K562 (cell line): ENCODE data around the gene PRKAG2. TPM values are rescaled to one million over a fixed set of nuclear protein-coding genes. Genes with fewer than 3 reads are reported as not detected.

Experiments
- ATAC-seq: fragments of 200-7000 bp; cut with Tn5 transposase; 3 replicates; pipeline ENCODE4 v1.9.1; 2020; ENCODE audit warnings: moderate library complexity
- BruUV-seq: library from RNA; stranded (reverse); fragments of 400-500 nt; replicated peaks from 2 replicates; lab custom pipeline; 2021; lab: Mats Ljungman, UMichigan
- CTCF ChIA-PET: fragments of 300-600 bp; formaldehyde crosslinking; extraction: SDS; loops from one replicate; lab custom pipeline; 2021; ENCODE audit warnings: low intra/inter-chr PET ratio; lab: Yijun Ruan, JAX
- POLR2A ChIA-PET: fragments of 300-600, 350-650 bp; sonication (Branson Sonifier 250); formaldehyde crosslinking; extraction: SDS; loops from one replicate; lab custom pipeline; 2021; ENCODE audit warnings: antibody characterized with exemption, inconsistent platforms; lab: Yijun Ruan, JAX
- DNase-seq, 4 experiments: peaks; one replicate each; pipeline versions ENCODE4 v3.0.0 to v3.0.0-alpha.2; 2011 to 2018; ENCODE audit warnings: low spot score in 3 of 4, mixed read lengths in 3 of 4; ENCODE audit errors: extremely low read depth in 1 of 4
- FAIRE-seq: peaks from 2 replicates; lab custom pipeline; 2011; peaks lifted over from hg19 to GRCh38; lab: Jason Lieb, UNC
- H2AFZ ChIP-seq: 2 replicates; pipeline ENCODE4 v1.6.0; 2011; ENCODE audit warnings: low read depth, low read length, control low read depth, inconsistent platforms
- H3K27ac ChIP-seq: fragments of 200-600 bp; 3 replicates; pipeline ENCODE4 v1.8.0; 2011; ENCODE audit warnings: low read depth, mild to moderate bottlenecking, control low read depth, inconsistent platforms, low read length, moderate library complexity, mixed read lengths; ENCODE audit errors: extremely low read depth
- H3K27me3 ChIP-seq, 2 experiments: fragments of 300-600 bp in 1 of 2; 2 replicates in 1 of 2; 3 replicates in 1 of 2; pipeline versions ENCODE4 v1.6.0 to v1.8.0; 2011; ENCODE audit warnings: inconsistent platforms in 2 of 2, low read length in 2 of 2, mild to moderate bottlenecking in 1 of 2, mixed read lengths in 1 of 2, moderate library complexity in 1 of 2; ENCODE audit not compliant: control insufficient read depth in 2 of 2, insufficient read depth in 2 of 2
- H3K36me3 ChIP-seq: fragments of 300-600 bp; 3 replicates; pipeline ENCODE4 v1.8.0; 2011; ENCODE audit warnings: mild to moderate bottlenecking, low read length, inconsistent platforms; ENCODE audit not compliant: control insufficient read depth, insufficient read depth
- H3K4me1 ChIP-seq, 2 experiments: fragments of 200-600 bp in 1 of 2; replicated peaks in 1 of 2; 2 replicates in 1 of 2; 3 replicates in 1 of 2; pipeline versions ENCODE4 v1.5.1 to v1.8.0; 2011; ENCODE audit warnings: inconsistent platforms in 2 of 2, low read length in 2 of 2, mild to moderate bottlenecking in 1 of 2, mixed read lengths in 1 of 2, moderate library complexity in 1 of 2; ENCODE audit not compliant: control insufficient read depth in 2 of 2, insufficient read depth in 2 of 2
- H3K4me2 ChIP-seq: 2 replicates; pipeline ENCODE4 v1.6.1; 2011; ENCODE audit warnings: low read length, control low read depth, inconsistent platforms, mixed read lengths; ENCODE audit not compliant: insufficient read depth
- H3K4me3 ChIP-seq: fragments of 200-600 bp; sonication (generic), shearing (Covaris generic); 2 replicates; pipeline ENCODE4 v1.5.1; 2016; ENCODE audit warnings: control low read depth, inconsistent platforms
- H3K79me2 ChIP-seq: fragments of 200-600 bp; 3 replicates; pipeline ENCODE4 v1.8.0; 2011; ENCODE audit warnings: low read length, inconsistent platforms; ENCODE audit not compliant: control insufficient read depth, insufficient read depth
- H3K9ac ChIP-seq, 2 experiments: 2 replicates each; pipeline versions ENCODE4 v1.6.0 to v1.6.1; 2011; ENCODE audit warnings: low read depth in 2 of 2, low read length in 2 of 2, control low read depth in 1 of 2, inconsistent platforms in 1 of 2, mild to moderate bottlenecking in 1 of 2, mixed read lengths in 1 of 2; ENCODE audit not compliant: insufficient read depth in 1 of 2
- H3K9me1 ChIP-seq: one replicate; pipeline ENCODE4 v1.6.0; 2011; ENCODE audit warnings: inconsistent platforms, mild to moderate bottlenecking, low read length, moderate library complexity; ENCODE audit not compliant: control insufficient read depth, insufficient read depth
- H3K9me3 ChIP-seq: replicated peaks from 2 replicates; pipeline ENCODE4 v1.5.1; 2011; ENCODE audit warnings: low read depth, low read length, inconsistent platforms; ENCODE audit not compliant: control insufficient read depth, insufficient read depth
- H4K20me1 ChIP-seq: replicated peaks from 2 replicates; pipeline ENCODE4 v1.6.1; 2011; ENCODE audit warnings: low read length, inconsistent platforms, mixed read lengths; ENCODE audit not compliant: control insufficient read depth, insufficient read depth
- BHLHE40 ChIP-seq: IDR thresholded peaks from 2 replicates; pipeline ENCODE4 v1.6.1; 2011; ENCODE audit warnings: low read length, improper control_type of control experiment
- ZNF75A ChIP-seq: fragments of 450-650 bp; formaldehyde crosslinking; IDR thresholded peaks from 2 replicates; pipeline ENCODE4 v1.4.0; 2020; ENCODE audit warnings: mild to moderate bottlenecking
- WGBS: fragments of 100-300 bp; shearing (Covaris generic); methylation state at CpG from one replicate; pipeline ENCODE4 v1.1.6; 2016; ENCODE audit warnings: low coverage, mixed read lengths; ENCODE audit not compliant: insufficient coverage; ENCODE audit errors: missing lambda C conversion rate; 5-methylcytosine and 5-hydroxymethylcytosine counted together
- in situ Hi-C: fragments of 300-500 bp; cut with MboI; formaldehyde crosslinking; loops from 4 replicates; pipeline ENCODE4 v1.15.0; 2018; ENCODE audit warnings: inconsistent platforms, mixed read lengths
- intact Hi-C: fragments of 100-400 bp; cut with micrococcal nuclease; formaldehyde crosslinking; loops from 2 replicates; pipeline ENCODE4 v1.14.2; 2022
- polyA plus RNA-seq, 8 experiments: library from polyadenylated mRNA; depleted of rRNA in 4 of 8; stranded (reverse) in 5 of 8; unstranded in 3 of 8; fragments of >200 nt; fragmentation: Nextera tagmentation in 2 of 8; fragmentation: Illumina TruSeq in 1 of 8; extraction: Ambion mirVana in 2 of 8; extraction: Trizol in 1 of 8; gene quantifications; 2 replicates each; pipeline versions ENCODE4 v1.2.1 to v1.2.3, GENCODE V29; 2011 to 2014; ENCODE audit warnings: inconsistent platforms in 1 of 8, missing spikeins in 1 of 8
- total RNA-seq, 7 experiments: library from RNA; depleted of rRNA in 6 of 7; stranded (reverse); fragments of >200 nt in 6 of 7; fragmentation: Illumina TruSeq in 2 of 7; extraction: Trizol in 2 of 7; gene quantifications; 2 replicates each; pipeline versions ENCODE4 v1.2.1 to v1.2.3, GENCODE V29; 2011 to 2021; ENCODE audit warnings: low replicate concordance in 1 of 7
- TF ChIP-seq, protein P1 (sequence below): sonication (generic); formaldehyde crosslinking; IDR thresholded peaks from 2 replicates; pipeline ENCODE4 v1.9.0; 2022; ENCODE audit warnings: mild to moderate bottlenecking, missing genetic modification reagents

The PRKAG2 gene
- total and polyA plus RNA-seq, 9 of the 15 experiments (the other 6 are each of a cell fraction or from before 2014, with no cell fraction given), result 0.99 to 5.6 (median 3.3) TPM

DNA sequence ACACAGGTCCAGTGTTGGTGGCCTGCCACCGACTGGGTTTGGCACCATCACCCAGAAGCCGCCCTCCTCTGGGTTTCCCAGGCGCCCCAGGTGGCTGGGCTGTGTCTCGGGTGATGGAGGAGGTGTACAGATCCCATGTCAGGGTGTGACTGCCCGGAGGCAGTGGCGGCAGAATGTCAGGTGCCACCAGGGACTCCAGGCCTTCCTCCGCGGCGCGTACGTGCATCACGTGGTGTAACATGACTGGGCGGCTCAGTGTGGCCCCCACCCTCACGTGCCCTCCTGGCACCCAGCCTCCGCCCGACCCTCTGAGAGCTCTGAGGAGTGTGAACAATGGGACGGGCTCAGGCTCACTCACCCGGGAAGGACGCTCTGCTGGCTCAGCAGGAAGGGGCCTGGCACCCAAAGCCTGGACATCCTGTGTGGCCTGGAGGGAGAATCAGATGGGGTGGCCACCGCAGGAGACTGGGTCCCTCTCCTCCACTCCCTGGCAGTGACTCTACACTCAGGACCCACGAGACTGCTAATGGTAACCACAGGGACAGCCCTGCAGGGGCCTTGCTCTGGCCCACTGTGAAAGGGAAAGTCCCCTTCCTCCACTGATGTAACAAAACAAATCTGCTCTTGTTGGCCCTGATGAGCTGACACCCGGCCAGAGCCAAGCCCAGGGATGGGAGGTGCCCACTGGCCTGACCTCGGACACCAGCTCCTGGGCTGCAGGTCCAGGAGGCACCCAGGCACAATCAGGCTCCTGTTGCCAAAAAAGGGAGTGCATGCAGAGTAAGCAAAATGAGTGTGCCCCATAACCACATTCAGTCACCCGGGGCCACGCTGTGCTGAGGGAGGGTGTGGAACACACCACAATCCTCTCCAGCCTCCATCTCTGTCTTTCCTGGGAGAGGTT is 164.8 kb downstream of the PRKAG2 start:
- H3K4me2 ChIP-seq, result no peak overlapping the region
- in situ Hi-C loops, result no loop called here
- H3K27ac ChIP-seq, result no peak overlapping the region
- no peak overlapping the region for H2AFZ ChIP-seq
- peaks cover 42 to 85% of the 10 kb centered on the region in 2 experiments for H3K27me3 ChIP-seq
- TF ChIP-seq BHLHE40 (0 out of 2 replicates have a peak, but pooled peaks have one; percentile 19), ZNF75A (no peak)
- TF ChIP-seq, protein P1, sequence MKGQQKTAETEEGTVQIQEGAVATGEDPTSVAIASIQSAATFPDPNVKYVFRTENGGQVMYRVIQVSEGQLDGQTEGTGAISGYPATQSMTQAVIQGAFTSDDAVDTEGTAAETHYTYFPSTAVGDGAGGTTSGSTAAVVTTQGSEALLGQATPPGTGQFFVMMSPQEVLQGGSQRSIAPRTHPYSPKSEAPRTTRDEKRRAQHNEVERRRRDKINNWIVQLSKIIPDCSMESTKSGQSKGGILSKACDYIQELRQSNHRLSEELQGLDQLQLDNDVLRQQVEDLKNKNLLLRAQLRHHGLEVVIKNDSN (CRISPR knock-in tag), result peak; percentile 31; the same call in 1 of the 2 replicates
- TF ChIP-seq, all 486 proteins: peak for 2
- Histone ChIP-seq H3K36me3 (no peaks in the 10 kb centered on the region), H3K4me1 (peaks cover 0 to 4% of the 10 kb centered on the region in 2 experiments; a peak in 1 of 5 replicates), H3K9ac (0 out of 4 replicates have a peak overlapping the region, but pooled peaks of 1 of the 2 experiments have one; percentile 40), H3K9me1 (no peaks in the 10 kb centered on the region), H3K9me3 (peaks cover 9% of the 10 kb centered on the region), H3K4me3 (no peak overlapping the region), H3K79me2 (no peaks in the 10 kb centered on the region), H4K20me1 (no peaks in the 10 kb centered on the region)
- ATAC-seq (peak; percentile 13; the same call in 1 of the 3 replicates), FAIRE-seq (no peak), DNase-seq (no peak)
- ChIA-PET POLR2A (no interaction called here), CTCF (no interaction called here)
- no TSS peak for BruUV-seq
- 6% methylated on average over 25 of the region's 25 CpGs for WGBS
- intact Hi-C loops, result no loop called here
